DOHH2 (cell line): ENCODE results near the gene SMAD3.

Experiments used
- EZH2phosphoT487 ChIP-seq: fragments of 200-600 bp; sonication (generic); IDR thresholded peaks from 2 replicates; pipeline ENCODE4 v1.6.1; 2017; ENCODE audit warnings: borderline replicate concordance, mild to moderate bottlenecking, antibody characterized with exemption, low read length, moderate library complexity, mixed read lengths
- TF ChIP-seq, protein P1 (sequence below): fragments of 200-600 bp; sonication (generic); IDR thresholded peaks from one replicate; pipeline ENCODE4 v1.5.1; 2014; ENCODE audit warnings: antibody characterized with exemption, mild to moderate bottlenecking, low read depth, low read length; ENCODE audit not compliant: poor library complexity, severe bottlenecking

DNA sequence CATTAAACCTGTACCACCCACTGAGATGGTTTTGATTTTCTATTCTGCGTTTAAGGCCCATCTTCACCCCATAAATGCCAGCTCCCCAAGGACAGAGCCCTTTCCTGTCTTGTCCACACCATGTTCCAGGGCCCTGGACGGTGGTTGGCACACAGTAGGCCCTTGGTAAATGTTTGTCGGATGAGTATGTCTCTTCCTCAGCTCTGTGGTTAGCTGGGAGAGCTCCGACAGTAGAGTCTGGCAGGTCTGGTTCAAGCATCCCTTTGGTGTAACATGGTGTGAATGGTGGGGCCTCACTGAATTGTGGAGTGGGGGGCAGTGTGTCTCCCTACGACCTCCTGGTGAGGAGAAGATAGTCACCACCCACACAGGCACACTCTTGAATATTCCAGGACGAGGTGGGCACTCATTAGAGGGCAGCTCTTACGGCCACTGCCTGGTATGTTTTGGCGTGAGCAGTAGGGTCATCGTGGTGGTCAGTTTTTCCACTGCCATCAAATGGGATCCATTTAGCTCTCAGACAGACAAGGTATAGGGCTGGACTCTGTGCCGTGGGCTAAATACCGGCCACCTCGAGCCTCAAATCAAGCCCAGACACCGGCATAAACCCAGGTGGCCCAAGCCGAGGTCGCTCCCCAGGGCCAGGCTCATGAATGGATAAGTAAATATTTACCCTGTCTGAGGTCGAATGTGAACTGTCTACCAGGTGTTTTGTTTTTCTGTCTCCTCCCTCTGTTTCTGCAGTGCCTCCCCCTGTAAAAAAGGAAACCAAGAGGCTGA, 61.3 kb downstream of the SMAD3 start:
- TF ChIP-seq, protein P1, sequence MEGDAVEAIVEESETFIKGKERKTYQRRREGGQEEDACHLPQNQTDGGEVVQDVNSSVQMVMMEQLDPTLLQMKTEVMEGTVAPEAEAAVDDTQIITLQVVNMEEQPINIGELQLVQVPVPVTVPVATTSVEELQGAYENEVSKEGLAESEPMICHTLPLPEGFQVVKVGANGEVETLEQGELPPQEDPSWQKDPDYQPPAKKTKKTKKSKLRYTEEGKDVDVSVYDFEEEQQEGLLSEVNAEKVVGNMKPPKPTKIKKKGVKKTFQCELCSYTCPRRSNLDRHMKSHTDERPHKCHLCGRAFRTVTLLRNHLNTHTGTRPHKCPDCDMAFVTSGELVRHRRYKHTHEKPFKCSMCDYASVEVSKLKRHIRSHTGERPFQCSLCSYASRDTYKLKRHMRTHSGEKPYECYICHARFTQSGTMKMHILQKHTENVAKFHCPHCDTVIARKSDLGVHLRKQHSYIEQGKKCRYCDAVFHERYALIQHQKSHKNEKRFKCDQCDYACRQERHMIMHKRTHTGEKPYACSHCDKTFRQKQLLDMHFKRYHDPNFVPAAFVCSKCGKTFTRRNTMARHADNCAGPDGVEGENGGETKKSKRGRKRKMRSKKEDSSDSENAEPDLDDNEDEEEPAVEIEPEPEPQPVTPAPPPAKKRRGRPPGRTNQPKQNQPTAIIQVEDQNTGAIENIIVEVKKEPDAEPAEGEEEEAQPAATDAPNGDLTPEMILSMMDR = no peak
- TF ChIP-seq EZH2phosphoT487 = no peak
